Skeletal muscle tissue (tissue), 4 donors: Measurements from ENCODE around the gene OGFR. TPM values are rescaled to one million over a fixed set of nuclear protein-coding genes. Genes with fewer than 3 reads are reported as not detected.

ENCODE experiments used
- H3K27ac ChIP-seq: one replicate; pipeline ENCODE4 v1.7.0; 2013; ENCODE audit warnings: mild to moderate bottlenecking, low read depth, low read length, inconsistent platforms
- H3K27me3 ChIP-seq, 3 donors: one replicate each; pipeline ENCODE4 v1.7.0; 2013; ENCODE audit warnings: low read length in 3 of 3; ENCODE audit not compliant: control insufficient read depth in 3 of 3, insufficient read depth in 3 of 3
- H3K36me3 ChIP-seq, 3 donors: one replicate each; pipeline ENCODE4 v1.7.0; 2013; ENCODE audit warnings: low read length in 3 of 3; ENCODE audit not compliant: control insufficient read depth in 3 of 3, insufficient read depth in 3 of 3
- H3K4me1 ChIP-seq, 3 donors: one replicate each; pipeline ENCODE4 v1.7.0; 2013; ENCODE audit warnings: low read length in 3 of 3, mild to moderate bottlenecking in 3 of 3; ENCODE audit not compliant: control insufficient read depth in 3 of 3, insufficient read depth in 3 of 3
- H3K4me3 ChIP-seq, 3 donors: one replicate each; pipeline ENCODE4 v1.7.0; 2013; ENCODE audit warnings: low read length in 3 of 3
- H3K9ac ChIP-seq, 3 donors: one replicate each; pipeline ENCODE4 v1.7.0; 2013; ENCODE audit warnings: low read length in 3 of 3, mild to moderate bottlenecking in 3 of 3, moderate library complexity in 2 of 3, low read depth in 1 of 3
- H3K9me3 ChIP-seq, 3 donors: one replicate each; pipeline ENCODE4 v1.7.0; 2013; ENCODE audit warnings: low read length in 3 of 3; ENCODE audit not compliant: control insufficient read depth in 3 of 3
- total RNA-seq: library from RNA; depleted of rRNA; stranded (reverse); fragments of >200 nt; gene quantifications from one replicate; pipeline ENCODE4 v1.2.3, GENCODE V29; 2014
- donor health status: Osteomylitis.

The OGFR gene
- total RNA-seq, 1 donor from 2014 or later, result 13.6 TPM

GRCh38 chr20:62780696-62781095 is 23.9 kb upstream of the OGFR start:
- H3K36me3 ChIP-seq, result no peaks in the 10 kb centered on the region
- no peak overlapping the region for H3K4me3 ChIP-seq
- H3K9ac ChIP-seq, result no peak overlapping the region
- H3K27ac ChIP-seq, result no peak overlapping the region
- no peaks in the 10 kb centered on the region for H3K9me3 ChIP-seq
- H3K4me1 ChIP-seq, result peaks cover 9 to 23% (median 14%) of the 10 kb centered on the region in 3 donors
- H3K27me3 ChIP-seq, result peaks cover 0 to 35% (median 21%) of the 10 kb centered on the region in 3 donors

- Histone ChIP-seq H3K4me1 (peaks cover 3 to 14% (median 4%) of the 10 kb centered on the region in 3 donors), H3K9ac (no peak overlapping the region), H3K27ac (no peak overlapping the region), H3K36me3 (no peaks in the 10 kb centered on the region), H3K4me3 (no peak overlapping the region), H3K9me3 (no peaks in the 10 kb centered on the region), H3K27me3 (peaks cover 0 to 31% (median 25%) of the 10 kb centered on the region in 3 donors)
These were observed 22.3 kb upstream of the OGFR start for GRCh38 chr20:62782149-62782892.

GRCh38 chr20:62782893-62783278 is 21.7 kb upstream of the OGFR start:
- peaks cover 0 to 11% (median 3%) of the 10 kb centered on the region in 3 donors for H3K4me1 ChIP-seq

GRCh38 chr20:62784497-62784896 is 20.1 kb upstream of the OGFR start:
- Histone ChIP-seq H3K36me3 (no peaks in the 10 kb centered on the region), H3K27me3 (peaks cover 5 to 33% (median 22%) of the 10 kb centered on the region in 3 donors), H3K9me3 (no peaks in the 10 kb centered on the region), H3K27ac (no peak overlapping the region), H3K4me1 (peaks cover 0 to 11% (median 3%) of the 10 kb centered on the region in 3 donors), H3K9ac (no peak overlapping the region), H3K4me3 (no peak overlapping the region)

More at GRCh38 chr20:62782893-62783278, 21.7 kb upstream of the OGFR start:
- Histone ChIP-seq H3K27me3 (peaks cover 0 to 31% (median 25%) of the 10 kb centered on the region in 3 donors), H3K9ac (no peak overlapping the region), H3K36me3 (no peaks in the 10 kb centered on the region), H3K4me3 (no peak overlapping the region), H3K27ac (no peak overlapping the region), H3K9me3 (no peaks in the 10 kb centered on the region)

GRCh38 chr20:62785393-62785792 is 19.2 kb upstream of the OGFR start:
- H3K27ac ChIP-seq, result no peak overlapping the region
- no peak overlapping the region for H3K4me3 ChIP-seq
- H3K36me3 ChIP-seq, result no peaks in the 10 kb centered on the region
- no peak overlapping the region for H3K9ac ChIP-seq
- H3K4me1 ChIP-seq, result peaks cover 0 to 11% (median 3%) of the 10 kb centered on the region in 3 donors
- H3K27me3 ChIP-seq, result peaks cover 10 to 36% (median 22%) of the 10 kb centered on the region in 3 donors
- no peaks in the 10 kb centered on the region for H3K9me3 ChIP-seq

GRCh38 chr20:62786157-62786556 is 18.5 kb upstream of the OGFR start:
- no peaks in the 10 kb centered on the region for H3K9me3 ChIP-seq
- H3K9ac ChIP-seq, result no peak overlapping the region
- no peak overlapping the region for H3K27ac ChIP-seq
- no peaks in the 10 kb centered on the region for H3K36me3 ChIP-seq
- H3K27me3 ChIP-seq, result peaks cover 10 to 33% (median 21%) of the 10 kb centered on the region in 3 donors
- H3K4me1 ChIP-seq, result peaks cover under 1 to 12% (median 3%) of the 10 kb centered on the region in 3 donors
- no peak overlapping the region for H3K4me3 ChIP-seq

GRCh38 chr20:62787321-62787720 is 17.3 kb upstream of the OGFR start:
- Histone ChIP-seq H3K27ac (no peak overlapping the region), H3K36me3 (no peaks in the 10 kb centered on the region), H3K9me3 (no peaks in the 10 kb centered on the region), H3K27me3 (peaks cover 10 to 33% (median 21%) of the 10 kb centered on the region in 3 donors), H3K9ac (no peak overlapping the region), H3K4me3 (no peak overlapping the region), H3K4me1 (peaks cover 3 to 17% (median 4%) of the 10 kb centered on the region in 3 donors)

GRCh38 chr20:62787866-62788265 is 16.8 kb upstream of the OGFR start:
- Histone ChIP-seq H3K4me3 (no peak overlapping the region), H3K27me3 (peaks cover 10 to 27% (median 21%) of the 10 kb centered on the region in 3 donors), H3K4me1 (peaks cover 4 to 12% (median 4%) of the 10 kb centered on the region in 3 donors), H3K9ac (no peak overlapping the region), H3K9me3 (no peaks in the 10 kb centered on the region), H3K27ac (no peak overlapping the region), H3K36me3 (no peaks in the 10 kb centered on the region)

GRCh38 chr20:62788607-62789006 is 16.0 kb upstream of the OGFR start:
- Histone ChIP-seq H3K4me3 (no peak overlapping the region), H3K27ac (no peak overlapping the region), H3K27me3 (peaks cover 10 to 27% (median 21%) of the 10 kb centered on the region in 3 donors), H3K36me3 (no peaks in the 10 kb centered on the region), H3K9me3 (no peaks in the 10 kb centered on the region), H3K9ac (no peak overlapping the region), H3K4me1 (peaks cover 5 to 9% (median 6%) of the 10 kb centered on the region in 3 donors)

GRCh38 chr20:62790075-62790474 is 14.6 kb upstream of the OGFR start:
- Histone ChIP-seq H3K27ac (no peak overlapping the region), H3K27me3 (peaks cover 10 to 22% (median 16%) of the 10 kb centered on the region in 3 donors), H3K36me3 (no peaks in the 10 kb centered on the region), H3K4me3 (no peak overlapping the region), H3K4me1 (peaks cover 16 to 18% (median 17%) of the 10 kb centered on the region in 3 donors), H3K9me3 (no peaks in the 10 kb centered on the region), H3K9ac (no peak overlapping the region)
